K562 (cell line): ENCODE data around the gene AP4E1. TPM values are rescaled to one million over a fixed set of nuclear protein-coding genes. Genes with fewer than 3 reads are reported as not detected.

ENCODE experiments used
- KAT8 ChIP-seq: fragments of 450-650 bp; IDR thresholded peaks from 2 replicates; pipeline ENCODE4 v1.6.1; 2016; ENCODE audit warnings: low read depth, mild to moderate bottlenecking
- SIN3B ChIP-seq: fragments of 450-650 bp; IDR thresholded peaks from 2 replicates; pipeline ENCODE4 v1.6.1; 2017; ENCODE audit warnings: low read depth, mild to moderate bottlenecking, moderate library complexity
- SMARCC2 ChIP-seq: fragments of 450-650 bp; IDR thresholded peaks from 2 replicates; pipeline ENCODE4 v1.6.1; 2017; ENCODE audit warnings: antibody characterized with exemption, moderate library complexity, mild to moderate bottlenecking, low read depth
- polyA plus RNA-seq, 8 experiments: library from polyadenylated mRNA; depleted of rRNA in 4 of 8; stranded (reverse) in 5 of 8; unstranded in 3 of 8; fragments of >200 nt; fragmentation: Nextera tagmentation in 2 of 8; fragmentation: Illumina TruSeq in 1 of 8; extraction: Ambion mirVana in 2 of 8; extraction: Trizol in 1 of 8; gene quantifications; 2 replicates each; pipeline versions ENCODE4 v1.2.1 to v1.2.3, GENCODE V29; 2011 to 2014; ENCODE audit warnings: inconsistent platforms in 1 of 8, missing spikeins in 1 of 8
- total RNA-seq, 7 experiments: library from RNA; depleted of rRNA in 6 of 7; stranded (reverse); fragments of >200 nt in 6 of 7; fragmentation: Illumina TruSeq in 2 of 7; extraction: Trizol in 2 of 7; gene quantifications; 2 replicates each; pipeline versions ENCODE4 v1.2.1 to v1.2.3, GENCODE V29; 2011 to 2021; ENCODE audit warnings: low replicate concordance in 1 of 7
- TF ChIP-seq, protein P1 (sequence below): fragments of 250-450 bp; sonication (Bioruptor Pico); IDR thresholded peaks from 2 replicates; pipeline ENCODE4 v1.8.0; 2021; ENCODE audit warnings: borderline replicate concordance, mild to moderate bottlenecking, moderate library complexity; ENCODE audit not compliant: poor library complexity, severe bottlenecking
- TF ChIP-seq, protein P2 (sequence below): sonication (generic); formaldehyde crosslinking; IDR thresholded peaks from 2 replicates; pipeline ENCODE4 v1.8.0; 2022; ENCODE audit warnings: mild to moderate bottlenecking, missing genetic modification reagents
- TF ChIP-seq, protein P3 (sequence below), 3 experiments: fragments of 200-800 bp in 1 of 3; sonication (Bioruptor generic) in 1 of 3; sonication (generic) in 1 of 3; formaldehyde crosslinking in 1 of 3; IDR thresholded peaks; 2 replicates each; pipeline versions ENCODE4 v1.6.1 to v1.8.0; 2016 to 2022; ENCODE audit warnings: mild to moderate bottlenecking in 2 of 3, missing compliant biosample characterization in 2 of 3, missing genetic modification characterization in 2 of 3, missing genetic modification reagents in 1 of 3
- TF ChIP-seq, protein P4 (sequence below): fragments of 200-600 bp; sonication (generic); IDR thresholded peaks from one replicate; pipeline ENCODE4 v1.6.1; 2012; ENCODE audit warnings: mild to moderate bottlenecking, low read depth, low read length, inconsistent platforms
- TF ChIP-seq, protein P5 (sequence below), 2 experiments: fragments of 450-650 bp in 1 of 2; IDR thresholded peaks; 2 replicates each; pipeline ENCODE4 v1.6.1; 2011 to 2017; ENCODE audit warnings: low read depth in 2 of 2, antibody characterized with exemption in 1 of 2, borderline replicate concordance in 1 of 2, low read length in 1 of 2, mild to moderate bottlenecking in 1 of 2, mixed read lengths in 1 of 2; ENCODE audit not compliant: control insufficient read depth in 1 of 2

AP4E1 gene
- total and polyA plus RNA-seq, 9 of the 15 experiments (the other 6 are each of a cell fraction or from before 2014, with no cell fraction given): 1.3 to 11.5 (median 4.4) TPM

DNA sequence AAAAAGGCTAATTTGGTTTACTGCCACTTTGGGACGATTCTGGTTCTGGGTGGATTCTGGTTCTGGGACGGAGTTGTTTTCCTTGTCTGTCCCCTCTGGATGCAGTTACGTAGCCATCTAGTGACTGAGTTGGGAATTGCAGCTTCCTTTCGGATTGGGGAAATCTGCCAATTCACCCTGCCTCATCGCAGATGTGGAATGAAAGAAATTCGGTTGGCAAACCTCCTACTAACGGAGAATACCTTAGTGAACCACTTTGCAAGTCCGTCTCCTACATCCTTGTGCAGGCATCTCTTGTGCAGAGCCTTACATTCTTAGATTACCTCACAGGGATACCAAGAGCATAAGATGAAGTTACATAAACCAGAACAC, 31.5 kb upstream of the AP4E1 start (continued):
- TF ChIP-seq SIN3B: no peak
- no peak for TF ChIP-seq KAT8
- TF ChIP-seq, protein P1, sequence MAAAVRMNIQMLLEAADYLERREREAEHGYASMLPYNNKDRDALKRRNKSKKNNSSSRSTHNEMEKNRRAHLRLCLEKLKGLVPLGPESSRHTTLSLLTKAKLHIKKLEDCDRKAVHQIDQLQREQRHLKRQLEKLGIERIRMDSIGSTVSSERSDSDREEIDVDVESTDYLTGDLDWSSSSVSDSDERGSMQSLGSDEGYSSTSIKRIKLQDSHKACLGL: no peak
- TF ChIP-seq, protein P2, sequence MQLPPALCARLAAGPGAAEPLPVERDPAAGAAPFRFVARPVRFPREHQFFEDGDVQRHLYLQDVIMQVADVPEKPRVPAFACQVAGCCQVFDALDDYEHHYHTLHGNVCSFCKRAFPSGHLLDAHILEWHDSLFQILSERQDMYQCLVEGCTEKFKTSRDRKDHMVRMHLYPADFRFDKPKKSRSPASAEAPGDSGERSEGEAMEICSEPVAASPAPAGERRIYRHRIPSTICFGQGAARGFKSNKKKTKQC: no peak
- TF ChIP-seq, protein P3, sequence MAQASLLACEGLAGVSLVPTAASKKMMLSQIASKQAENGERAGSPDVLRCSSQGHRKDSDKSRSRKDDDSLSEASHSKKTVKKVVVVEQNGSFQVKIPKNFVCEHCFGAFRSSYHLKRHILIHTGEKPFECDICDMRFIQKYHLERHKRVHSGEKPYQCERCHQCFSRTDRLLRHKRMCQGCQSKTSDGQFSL (CRISPR knock-in tag; IDR thresholded peaks at IDR 0.05): no peak
- TF ChIP-seq, protein P3 (tag; IDR thresholded peaks at IDR 0.05): no peak
- TF ChIP-seq, protein P4, sequence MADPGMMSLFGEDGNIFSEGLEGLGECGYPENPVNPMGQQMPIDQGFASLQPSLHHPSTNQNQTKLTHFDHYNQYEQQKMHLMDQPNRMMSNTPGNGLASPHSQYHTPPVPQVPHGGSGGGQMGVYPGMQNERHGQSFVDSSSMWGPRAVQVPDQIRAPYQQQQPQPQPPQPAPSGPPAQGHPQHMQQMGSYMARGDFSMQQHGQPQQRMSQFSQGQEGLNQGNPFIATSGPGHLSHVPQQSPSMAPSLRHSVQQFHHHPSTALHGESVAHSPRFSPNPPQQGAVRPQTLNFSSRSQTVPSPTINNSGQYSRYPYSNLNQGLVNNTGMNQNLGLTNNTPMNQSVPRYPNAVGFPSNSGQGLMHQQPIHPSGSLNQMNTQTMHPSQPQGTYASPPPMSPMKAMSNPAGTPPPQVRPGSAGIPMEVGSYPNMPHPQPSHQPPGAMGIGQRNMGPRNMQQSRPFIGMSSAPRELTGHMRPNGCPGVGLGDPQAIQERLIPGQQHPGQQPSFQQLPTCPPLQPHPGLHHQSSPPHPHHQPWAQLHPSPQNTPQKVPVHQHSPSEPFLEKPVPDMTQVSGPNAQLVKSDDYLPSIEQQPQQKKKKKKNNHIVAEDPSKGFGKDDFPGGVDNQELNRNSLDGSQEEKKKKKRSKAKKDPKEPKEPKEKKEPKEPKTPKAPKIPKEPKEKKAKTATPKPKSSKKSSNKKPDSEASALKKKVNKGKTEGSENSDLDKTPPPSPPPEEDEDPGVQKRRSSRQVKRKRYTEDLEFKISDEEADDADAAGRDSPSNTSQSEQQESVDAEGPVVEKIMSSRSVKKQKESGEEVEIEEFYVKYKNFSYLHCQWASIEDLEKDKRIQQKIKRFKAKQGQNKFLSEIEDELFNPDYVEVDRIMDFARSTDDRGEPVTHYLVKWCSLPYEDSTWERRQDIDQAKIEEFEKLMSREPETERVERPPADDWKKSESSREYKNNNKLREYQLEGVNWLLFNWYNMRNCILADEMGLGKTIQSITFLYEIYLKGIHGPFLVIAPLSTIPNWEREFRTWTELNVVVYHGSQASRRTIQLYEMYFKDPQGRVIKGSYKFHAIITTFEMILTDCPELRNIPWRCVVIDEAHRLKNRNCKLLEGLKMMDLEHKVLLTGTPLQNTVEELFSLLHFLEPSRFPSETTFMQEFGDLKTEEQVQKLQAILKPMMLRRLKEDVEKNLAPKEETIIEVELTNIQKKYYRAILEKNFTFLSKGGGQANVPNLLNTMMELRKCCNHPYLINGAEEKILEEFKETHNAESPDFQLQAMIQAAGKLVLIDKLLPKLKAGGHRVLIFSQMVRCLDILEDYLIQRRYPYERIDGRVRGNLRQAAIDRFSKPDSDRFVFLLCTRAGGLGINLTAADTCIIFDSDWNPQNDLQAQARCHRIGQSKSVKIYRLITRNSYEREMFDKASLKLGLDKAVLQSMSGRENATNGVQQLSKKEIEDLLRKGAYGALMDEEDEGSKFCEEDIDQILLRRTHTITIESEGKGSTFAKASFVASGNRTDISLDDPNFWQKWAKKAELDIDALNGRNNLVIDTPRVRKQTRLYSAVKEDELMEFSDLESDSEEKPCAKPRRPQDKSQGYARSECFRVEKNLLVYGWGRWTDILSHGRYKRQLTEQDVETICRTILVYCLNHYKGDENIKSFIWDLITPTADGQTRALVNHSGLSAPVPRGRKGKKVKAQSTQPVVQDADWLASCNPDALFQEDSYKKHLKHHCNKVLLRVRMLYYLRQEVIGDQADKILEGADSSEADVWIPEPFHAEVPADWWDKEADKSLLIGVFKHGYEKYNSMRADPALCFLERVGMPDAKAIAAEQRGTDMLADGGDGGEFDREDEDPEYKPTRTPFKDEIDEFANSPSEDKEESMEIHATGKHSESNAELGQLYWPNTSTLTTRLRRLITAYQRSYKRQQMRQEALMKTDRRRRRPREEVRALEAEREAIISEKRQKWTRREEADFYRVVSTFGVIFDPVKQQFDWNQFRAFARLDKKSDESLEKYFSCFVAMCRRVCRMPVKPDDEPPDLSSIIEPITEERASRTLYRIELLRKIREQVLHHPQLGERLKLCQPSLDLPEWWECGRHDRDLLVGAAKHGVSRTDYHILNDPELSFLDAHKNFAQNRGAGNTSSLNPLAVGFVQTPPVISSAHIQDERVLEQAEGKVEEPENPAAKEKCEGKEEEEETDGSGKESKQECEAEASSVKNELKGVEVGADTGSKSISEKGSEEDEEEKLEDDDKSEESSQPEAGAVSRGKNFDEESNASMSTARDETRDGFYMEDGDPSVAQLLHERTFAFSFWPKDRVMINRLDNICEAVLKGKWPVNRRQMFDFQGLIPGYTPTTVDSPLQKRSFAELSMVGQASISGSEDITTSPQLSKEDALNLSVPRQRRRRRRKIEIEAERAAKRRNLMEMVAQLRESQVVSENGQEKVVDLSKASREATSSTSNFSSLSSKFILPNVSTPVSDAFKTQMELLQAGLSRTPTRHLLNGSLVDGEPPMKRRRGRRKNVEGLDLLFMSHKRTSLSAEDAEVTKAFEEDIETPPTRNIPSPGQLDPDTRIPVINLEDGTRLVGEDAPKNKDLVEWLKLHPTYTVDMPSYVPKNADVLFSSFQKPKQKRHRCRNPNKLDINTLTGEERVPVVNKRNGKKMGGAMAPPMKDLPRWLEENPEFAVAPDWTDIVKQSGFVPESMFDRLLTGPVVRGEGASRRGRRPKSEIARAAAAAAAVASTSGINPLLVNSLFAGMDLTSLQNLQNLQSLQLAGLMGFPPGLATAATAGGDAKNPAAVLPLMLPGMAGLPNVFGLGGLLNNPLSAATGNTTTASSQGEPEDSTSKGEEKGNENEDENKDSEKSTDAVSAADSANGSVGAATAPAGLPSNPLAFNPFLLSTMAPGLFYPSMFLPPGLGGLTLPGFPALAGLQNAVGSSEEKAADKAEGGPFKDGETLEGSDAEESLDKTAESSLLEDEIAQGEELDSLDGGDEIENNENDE: no peak
- TF ChIP-seq SMARCC2: no peak
- TF ChIP-seq, protein P5, sequence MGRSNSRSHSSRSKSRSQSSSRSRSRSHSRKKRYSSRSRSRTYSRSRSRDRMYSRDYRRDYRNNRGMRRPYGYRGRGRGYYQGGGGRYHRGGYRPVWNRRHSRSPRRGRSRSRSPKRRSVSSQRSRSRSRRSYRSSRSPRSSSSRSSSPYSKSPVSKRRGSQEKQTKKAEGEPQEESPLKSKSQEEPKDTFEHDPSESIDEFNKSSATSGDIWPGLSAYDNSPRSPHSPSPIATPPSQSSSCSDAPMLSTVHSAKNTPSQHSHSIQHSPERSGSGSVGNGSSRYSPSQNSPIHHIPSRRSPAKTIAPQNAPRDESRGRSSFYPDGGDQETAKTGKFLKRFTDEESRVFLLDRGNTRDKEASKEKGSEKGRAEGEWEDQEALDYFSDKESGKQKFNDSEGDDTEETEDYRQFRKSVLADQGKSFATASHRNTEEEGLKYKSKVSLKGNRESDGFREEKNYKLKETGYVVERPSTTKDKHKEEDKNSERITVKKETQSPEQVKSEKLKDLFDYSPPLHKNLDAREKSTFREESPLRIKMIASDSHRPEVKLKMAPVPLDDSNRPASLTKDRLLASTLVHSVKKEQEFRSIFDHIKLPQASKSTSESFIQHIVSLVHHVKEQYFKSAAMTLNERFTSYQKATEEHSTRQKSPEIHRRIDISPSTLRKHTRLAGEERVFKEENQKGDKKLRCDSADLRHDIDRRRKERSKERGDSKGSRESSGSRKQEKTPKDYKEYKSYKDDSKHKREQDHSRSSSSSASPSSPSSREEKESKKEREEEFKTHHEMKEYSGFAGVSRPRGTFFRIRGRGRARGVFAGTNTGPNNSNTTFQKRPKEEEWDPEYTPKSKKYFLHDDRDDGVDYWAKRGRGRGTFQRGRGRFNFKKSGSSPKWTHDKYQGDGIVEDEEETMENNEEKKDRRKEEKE (IDR thresholded peaks at IDR 0.05; ENCODE audit: borderline replicate concordance in 1 of 2, control insufficient read depth in 1 of 2, low read depth in 2 of 2, low read length in 1 of 2): no peak
